PC-9 (cell line): ENCODE data around the gene DGKG. TPM values are rescaled to one million over a fixed set of nuclear protein-coding genes. Genes with fewer than 3 reads are reported as not detected.

Experiments used
- BruUV-seq: library from RNA; stranded (reverse); fragments of 400-500 nt; replicated peaks from 2 replicates; lab custom pipeline; 2021; lab: Mats Ljungman, UMichigan
- CTCF ChIA-PET: fragments of 300-600 bp; sonication (Branson Sonifier 250); formaldehyde crosslinking; loops from one replicate; lab custom pipeline; 2022; ENCODE audit warnings: antibody characterized with exemption; lab: Charles Lee
- POLR2A ChIA-PET: fragments of 300-600 bp; sonication (Branson Sonifier 250); formaldehyde crosslinking; loops from one replicate; lab custom pipeline; 2022; ENCODE audit warnings: antibody characterized with exemption; ENCODE audit not compliant: unreplicated experiment; lab: Charles Lee
- DNase-seq, 2 experiments: peaks; one replicate each; pipeline versions ENCODE4 v3.0.0 to v3.0.0-alpha.2; 2015 to 2022; ENCODE audit warnings: mixed read lengths in 1 of 2
- H2AFZ ChIP-seq: fragments of 200-600 bp; sonication (generic); 2 replicates; pipeline ENCODE4 v1.8.1; 2017; ENCODE audit warnings: antibody characterized with exemption
- H3F3A ChIP-seq: fragments of 200-600 bp; sonication (generic); 2 replicates; pipeline ENCODE4 v1.8.1; 2017; ENCODE audit warnings: antibody characterized with exemption, mild to moderate bottlenecking, low read depth; ENCODE audit not compliant: insufficient read depth
- H3K27ac ChIP-seq: fragments of 200-600 bp; sonication (generic); 2 replicates; pipeline ENCODE4 v1.6.1; 2016; ENCODE audit warnings: mixed run types
- H3K27me3 ChIP-seq: fragments of 200-600 bp; sonication (generic); 2 replicates; pipeline ENCODE4 v1.6.1; 2016; ENCODE audit warnings: low read depth, mixed run types; ENCODE audit not compliant: insufficient read depth
- H3K36me3 ChIP-seq: fragments of 200-600 bp; sonication (generic); 2 replicates; pipeline ENCODE4 v1.6.1; 2016; ENCODE audit warnings: low read depth, mixed run types
- H3K4me1 ChIP-seq: fragments of 200-600 bp; sonication (generic); replicated peaks from 2 replicates; pipeline ENCODE4 v1.6.1; 2016; ENCODE audit warnings: mixed run types; ENCODE audit not compliant: insufficient read depth
- H3K4me2 ChIP-seq: fragments of 200-600 bp; sonication (generic); 2 replicates; pipeline ENCODE4 v1.6.1; 2017; ENCODE audit warnings: mixed run types
- H3K4me3 ChIP-seq: fragments of 200-600 bp; sonication (generic); 2 replicates; pipeline ENCODE4 v1.6.1; 2016; ENCODE audit warnings: mixed run types
- H3K79me2 ChIP-seq: fragments of 200-600 bp; sonication (generic); 2 replicates; pipeline ENCODE4 v1.6.1; 2017; ENCODE audit warnings: low read depth, mixed run types
- H3K9me2 ChIP-seq: fragments of 200-600 bp; sonication (generic); 2 replicates; pipeline ENCODE4 v1.8.1; 2017; ENCODE audit warnings: mild to moderate bottlenecking; ENCODE audit not compliant: insufficient read depth
- H3K9me3 ChIP-seq: fragments of 200-600 bp; sonication (generic); 2 replicates; pipeline ENCODE4 v1.8.1; 2016; ENCODE audit warnings: low read depth; ENCODE audit not compliant: insufficient read depth
- H4K20me1 ChIP-seq: fragments of 200-600 bp; sonication (generic); 2 replicates; pipeline ENCODE4 v1.8.1; 2017; ENCODE audit not compliant: insufficient read depth
- EZH2 ChIP-seq: fragments of 200-600 bp; sonication (generic); IDR thresholded peaks from 2 replicates; pipeline ENCODE4 v1.8.0; 2017; ENCODE audit warnings: antibody characterized with exemption, low read depth
- intact Hi-C: fragments of 100-400 bp; cut with micrococcal nuclease; formaldehyde crosslinking; loops from one replicate; pipeline ENCODE4 v1.10.0; 2022; ENCODE audit not compliant: unreplicated experiment
- total RNA-seq: library from RNA; stranded (reverse); gene quantifications from 2 replicates; pipeline ENCODE4 v1.2.3, GENCODE V29; 2021
- TF ChIP-seq, protein P1 (sequence below): fragments of 200-600 bp; sonication (generic); conservative IDR thresholded peaks from 2 replicates; pipeline ENCODE4 v1.6.1; 2017; ENCODE audit warnings: mixed run types, antibody characterized with exemption, mild to moderate bottlenecking, moderate library complexity

The DGKG gene
- total RNA-seq, 1 experiment from 2014 or later = 20.0 TPM

DNA sequence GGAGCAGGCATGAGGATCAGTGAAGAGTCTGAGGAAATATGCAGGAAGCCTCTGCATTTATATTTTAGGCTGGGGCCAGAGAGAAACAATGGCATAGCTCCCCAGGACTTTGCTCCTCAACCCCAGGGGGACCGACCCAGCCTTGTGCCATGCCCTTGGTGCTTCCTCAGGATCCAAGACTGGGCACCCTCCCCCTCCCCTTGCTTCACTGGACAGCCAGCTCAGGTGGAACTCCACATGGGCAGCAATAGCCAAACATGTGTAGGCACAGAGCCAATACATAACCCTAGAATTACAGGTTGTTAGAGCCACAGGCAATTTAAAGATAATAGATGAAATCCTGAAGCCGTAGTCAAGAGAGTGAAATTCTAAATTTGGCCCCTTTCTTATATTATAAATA lies 180.1 kb downstream of the DGKG start:
- no peaks in the 10 kb centered on the region for H3K4me1 ChIP-seq
- no peaks in the 10 kb centered on the region for H3K79me2 ChIP-seq
- no peak overlapping the region for H2AFZ ChIP-seq
- CTCF ChIA-PET = no interaction called here
- no peaks in the 10 kb centered on the region for H3K9me3 ChIP-seq
- H3K36me3 ChIP-seq = no peaks in the 10 kb centered on the region
- no peak overlapping the region for H3K4me3 ChIP-seq
- H3K27me3 ChIP-seq = no peaks in the 10 kb centered on the region
- intact Hi-C loops = no loop called here
- no TSS peak for BruUV-seq
- no peak overlapping the region for H3K27ac ChIP-seq
- H3K4me2 ChIP-seq = no peak overlapping the region
- H4K20me1 ChIP-seq = no peaks in the 10 kb centered on the region
- POLR2A ChIA-PET = no interaction called here
- H3F3A ChIP-seq = no peaks in the 10 kb centered on the region
- H3K9me2 ChIP-seq = no peaks in the 10 kb centered on the region
- TF ChIP-seq, protein P1, sequence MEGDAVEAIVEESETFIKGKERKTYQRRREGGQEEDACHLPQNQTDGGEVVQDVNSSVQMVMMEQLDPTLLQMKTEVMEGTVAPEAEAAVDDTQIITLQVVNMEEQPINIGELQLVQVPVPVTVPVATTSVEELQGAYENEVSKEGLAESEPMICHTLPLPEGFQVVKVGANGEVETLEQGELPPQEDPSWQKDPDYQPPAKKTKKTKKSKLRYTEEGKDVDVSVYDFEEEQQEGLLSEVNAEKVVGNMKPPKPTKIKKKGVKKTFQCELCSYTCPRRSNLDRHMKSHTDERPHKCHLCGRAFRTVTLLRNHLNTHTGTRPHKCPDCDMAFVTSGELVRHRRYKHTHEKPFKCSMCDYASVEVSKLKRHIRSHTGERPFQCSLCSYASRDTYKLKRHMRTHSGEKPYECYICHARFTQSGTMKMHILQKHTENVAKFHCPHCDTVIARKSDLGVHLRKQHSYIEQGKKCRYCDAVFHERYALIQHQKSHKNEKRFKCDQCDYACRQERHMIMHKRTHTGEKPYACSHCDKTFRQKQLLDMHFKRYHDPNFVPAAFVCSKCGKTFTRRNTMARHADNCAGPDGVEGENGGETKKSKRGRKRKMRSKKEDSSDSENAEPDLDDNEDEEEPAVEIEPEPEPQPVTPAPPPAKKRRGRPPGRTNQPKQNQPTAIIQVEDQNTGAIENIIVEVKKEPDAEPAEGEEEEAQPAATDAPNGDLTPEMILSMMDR = no peak
- TF ChIP-seq EZH2 = no peak
- DNase-seq = no peak

DNA sequence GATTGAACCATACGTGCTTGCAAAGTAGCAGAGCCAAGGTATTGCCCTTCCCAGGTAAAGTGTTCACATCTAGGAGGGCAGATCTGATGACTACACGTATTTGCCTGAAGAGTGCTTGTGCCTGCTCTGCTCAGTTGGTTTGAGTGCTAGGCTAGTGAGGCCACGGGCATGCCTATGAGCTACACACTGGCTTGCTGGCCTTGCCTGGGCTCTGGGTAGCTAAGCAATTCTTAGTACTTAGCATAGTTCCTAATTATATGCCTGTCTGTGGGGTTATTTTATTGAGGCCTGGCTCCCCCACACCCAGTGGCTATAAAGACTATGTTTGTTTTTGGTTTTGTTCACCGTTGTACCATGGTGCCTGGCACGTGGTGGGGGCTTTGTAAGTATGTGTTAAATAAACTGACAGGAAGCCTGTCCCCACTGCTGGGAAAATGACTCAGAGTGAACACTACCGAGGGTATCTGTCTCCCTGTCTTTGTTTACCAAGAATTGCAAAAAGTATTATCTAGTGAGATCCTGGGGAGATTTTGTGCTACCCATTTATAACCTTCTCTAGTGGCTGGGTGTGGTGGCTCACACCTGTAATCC lies 181.0 kb downstream of the DGKG start:
- intact Hi-C loops = no loop called here
- Histone ChIP-seq H3K4me3 (no peak overlapping the region), H3K9me3 (no peaks in the 10 kb centered on the region), H4K20me1 (no peaks in the 10 kb centered on the region), H3K36me3 (no peaks in the 10 kb centered on the region), H3K4me2 (no peak overlapping the region), H3K4me1 (no peaks in the 10 kb centered on the region), H3K27ac (no peak overlapping the region), H3K9me2 (no peaks in the 10 kb centered on the region), H3K79me2 (no peaks in the 10 kb centered on the region), H3K27me3 (no peaks in the 10 kb centered on the region), H2AFZ (no peak overlapping the region), H3F3A (no peaks in the 10 kb centered on the region)
- BruUV-seq = no TSS peak
- DNase-seq = no peak
- no peak for TF ChIP-seq EZH2
- TF ChIP-seq, protein P1 = no peak
- POLR2A ChIA-PET = no interaction called here
- CTCF ChIA-PET = no interaction called here

DNA sequence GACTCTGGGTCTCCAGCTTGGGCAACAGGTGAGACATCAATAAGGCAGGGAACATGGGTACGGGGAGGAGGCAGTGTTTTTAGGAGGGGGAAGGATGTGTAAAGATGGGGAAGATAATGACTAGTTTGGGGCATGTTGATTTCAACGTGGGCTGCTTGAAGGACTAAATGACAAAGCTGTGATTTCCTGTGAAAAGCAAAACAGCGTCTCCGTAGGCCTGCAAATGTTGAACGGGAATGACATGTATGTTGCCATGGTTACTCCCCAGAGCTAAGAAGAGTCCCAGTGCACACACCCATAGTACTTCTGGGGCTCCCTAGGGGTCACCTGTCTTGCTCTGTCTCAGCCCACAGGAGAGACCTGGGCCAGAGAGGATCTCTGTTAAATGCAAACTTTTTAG lies 181.9 kb downstream of the DGKG start:
- Histone ChIP-seq H3K9me2 (no peaks in the 10 kb centered on the region), H3K79me2 (no peaks in the 10 kb centered on the region), H3K4me2 (no peak overlapping the region), H3K36me3 (no peaks in the 10 kb centered on the region), H4K20me1 (no peaks in the 10 kb centered on the region), H3F3A (no peaks in the 10 kb centered on the region), H3K27ac (no peak overlapping the region), H2AFZ (no peak overlapping the region), H3K4me3 (no peak overlapping the region), H3K9me3 (no peaks in the 10 kb centered on the region), H3K27me3 (no peaks in the 10 kb centered on the region), H3K4me1 (no peaks in the 10 kb centered on the region)
- no peak for DNase-seq
- ChIA-PET POLR2A (no interaction called here), CTCF (no interaction called here)
- TF ChIP-seq, protein P1 = no peak
- TF ChIP-seq EZH2 = no peak
- intact Hi-C loops = no loop called here
- no TSS peak for BruUV-seq
